CD4-positive, alpha-beta T cell treated with Interleukin-6 at 100 ng/mL for 8 hours (primary cell): ENCODE data around the gene HERC2.
"Not testable (repeated sequence)": the region's sequence is repeated elsewhere in the genome, so short reads cannot be mapped to it uniquely, and the experiment has no call there.

ENCODE experiments used
- DNase-seq: peaks from one replicate; pipeline ENCODE4 v3.0.0-alpha.2; 2020; ENCODE audit warnings: mixed read lengths, low spot score

Gene HERC2

GRCh38 chr15:28131400-28131799 is 190.6 kb downstream of the HERC2 start:
- DNase-seq, result no peak

- DNase-seq, result no peak
Observed at GRCh38 chr15:28130651-28131050, 191.3 kb downstream of the HERC2 start.

GRCh38 chr15:28129231-28129848 is 192.6 kb downstream of the HERC2 start:
- no peak for DNase-seq

GRCh38 chr15:28128031-28128430 is 193.9 kb downstream of the HERC2 start:
- DNase-seq, result no peak

DNA sequence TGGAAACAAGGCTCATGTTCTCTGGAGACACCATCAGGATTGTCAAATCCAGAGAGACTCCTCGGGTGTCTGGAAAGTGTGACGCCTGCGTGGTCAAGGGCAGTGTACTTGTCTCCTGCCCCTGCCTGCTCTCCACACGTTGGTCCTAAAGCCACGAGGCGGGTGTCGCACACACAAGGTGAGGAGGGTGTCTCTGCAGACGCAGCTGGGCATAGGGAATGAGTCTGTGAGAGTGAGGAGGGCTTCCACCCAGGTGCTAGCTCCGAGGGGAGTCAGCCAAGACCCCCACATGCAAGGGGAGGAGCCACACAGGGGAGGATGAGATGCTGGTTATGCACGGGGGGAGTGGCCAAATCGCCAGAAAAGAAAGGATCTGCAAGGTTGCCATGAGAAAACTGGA is 194.9 kb downstream of the HERC2 start:
- DNase-seq, result no peak

GRCh38 chr15:28125673-28126651 is 196.0 kb downstream of the HERC2 start:
- peak; percentile 34 for DNase-seq

DNA sequence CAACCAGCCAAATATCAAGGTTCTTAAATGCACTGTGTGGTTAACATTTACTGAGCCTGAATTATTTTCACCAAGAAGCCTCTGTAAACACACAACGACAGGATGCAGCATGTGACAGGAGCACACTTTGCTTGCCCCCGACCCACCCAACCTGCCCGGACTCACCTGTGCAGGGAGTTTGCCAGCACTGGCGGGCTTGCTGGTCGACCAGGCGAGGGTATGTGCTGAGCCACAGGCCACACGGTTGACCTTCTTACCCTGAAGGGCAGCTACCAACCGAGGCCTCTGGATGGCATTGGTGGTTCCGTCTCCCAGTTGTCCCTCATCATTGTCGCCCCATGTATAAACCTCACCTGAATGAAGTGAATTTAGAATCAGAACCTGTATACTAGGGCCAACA is 197.1 kb downstream of the HERC2 start:
- no peak for DNase-seq

DNA sequence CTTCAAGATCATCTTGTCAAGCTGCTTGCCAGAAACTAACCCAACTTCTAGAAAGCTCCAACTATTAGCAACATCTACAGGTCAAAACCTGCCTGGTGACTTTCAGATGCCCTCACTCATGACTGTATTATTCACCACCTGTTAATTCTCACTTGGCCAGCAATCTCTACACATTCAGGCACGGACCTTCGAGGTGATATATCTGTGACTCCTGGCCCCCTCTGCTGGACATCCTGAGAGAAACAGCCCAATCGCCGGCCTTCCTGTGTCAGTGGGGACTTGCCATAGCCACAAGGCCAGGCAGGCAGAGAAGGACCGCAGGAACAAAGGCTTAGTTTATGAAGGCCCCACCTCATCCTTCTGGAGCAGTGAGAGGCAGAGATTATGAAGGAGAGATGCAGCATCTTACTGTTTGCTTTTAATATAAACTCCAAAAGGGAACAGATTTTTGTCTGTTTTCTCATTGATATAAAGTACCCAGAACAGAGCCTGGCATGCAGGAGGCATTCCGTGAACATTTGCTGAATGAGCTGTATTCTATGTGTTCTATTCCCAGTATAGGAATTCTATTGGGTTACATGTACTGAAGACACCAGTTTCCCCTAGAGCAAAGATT is 198.5 kb downstream of the HERC2 start:
- DNase-seq, result peak; percentile 28

DNA sequence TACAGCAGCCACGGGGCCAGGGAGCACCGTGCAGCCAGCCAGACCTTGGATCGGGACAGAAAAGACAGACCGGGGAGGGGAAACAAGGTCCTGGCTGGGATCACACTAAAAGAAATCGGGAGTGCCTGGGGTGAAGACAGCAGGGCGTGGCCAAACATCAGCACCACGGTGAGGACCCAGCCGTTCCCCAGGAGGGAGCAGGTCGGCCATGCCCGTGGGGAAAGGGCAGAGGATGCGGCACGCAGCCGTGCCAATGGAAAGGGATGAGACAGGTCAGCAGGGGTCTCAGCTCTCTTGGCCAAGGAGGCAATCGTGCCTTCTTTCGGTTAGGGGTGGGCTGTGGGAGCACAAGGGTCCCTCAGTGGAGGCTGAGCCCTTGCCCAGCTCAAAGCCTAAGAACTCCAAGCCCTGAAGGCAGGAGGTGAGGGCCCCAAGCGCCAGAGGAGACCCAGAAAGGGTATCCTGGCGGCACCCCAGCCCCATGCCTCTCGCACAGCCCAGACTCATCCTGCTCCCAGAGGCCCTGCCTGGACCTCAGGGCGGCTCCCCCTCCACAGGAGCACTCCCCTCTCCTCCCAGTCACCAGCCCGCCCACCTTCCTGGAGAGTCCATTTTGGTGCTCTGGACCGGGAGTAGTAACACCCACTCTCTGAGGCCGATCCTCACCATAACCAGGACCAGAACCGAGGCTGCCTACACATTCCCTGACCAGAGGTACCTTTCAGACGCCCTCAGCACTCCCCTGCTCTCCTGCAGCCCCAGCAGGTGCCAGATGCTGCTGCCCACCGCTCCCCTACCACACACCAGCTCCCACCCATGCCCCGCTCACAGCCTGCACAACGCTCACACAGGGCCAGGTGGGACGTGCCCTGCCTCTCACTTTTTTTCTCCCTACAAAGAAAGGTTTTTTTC is 199.7 kb downstream of the HERC2 start:
- no peak for DNase-seq

GRCh38 chr15:28121577-28121976 is 200.4 kb downstream of the HERC2 start:
- not testable (repeated sequence) for DNase-seq

DNA sequence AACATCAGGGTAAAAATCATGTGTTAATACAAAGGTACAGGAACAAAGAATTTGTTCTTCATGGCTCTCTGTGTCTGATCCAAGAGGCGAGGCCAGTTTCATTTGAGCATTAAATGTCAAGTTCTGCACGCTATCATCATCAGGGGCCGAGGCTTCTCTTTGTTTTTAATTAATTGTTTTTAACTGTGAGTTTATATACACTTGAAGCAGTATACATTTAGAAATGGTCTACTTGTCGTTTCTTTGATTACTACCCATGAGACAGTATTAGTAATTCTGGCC is 201.7 kb downstream of the HERC2 start:
- DNase-seq, result no peak

- DNase-seq, result no peak
Observed at GRCh38 chr15:28118531-28118930, 203.4 kb downstream of the HERC2 start.

DNA sequence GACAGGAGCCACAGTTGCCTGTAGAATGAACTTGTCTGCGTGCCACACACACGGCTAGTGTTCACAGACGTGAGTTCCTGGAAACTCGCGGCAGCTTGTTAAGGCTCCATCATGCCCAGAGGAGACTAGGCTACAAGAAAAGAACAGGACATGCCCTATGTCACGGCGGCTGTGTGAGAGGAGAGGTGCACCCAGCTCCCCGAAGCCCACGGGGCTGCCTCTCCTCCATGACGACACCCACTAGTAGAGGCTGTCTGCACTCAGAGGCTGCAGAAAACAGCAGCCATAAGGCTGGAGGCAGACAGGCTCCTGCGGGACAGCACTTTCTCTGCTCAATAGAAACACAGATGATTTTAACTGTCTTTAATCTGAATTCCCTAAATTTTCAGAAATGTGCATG is 203.9 kb downstream of the HERC2 start:
- DNase-seq, result no peak

- no peak for DNase-seq
Observed at GRCh38 chr15:28117432-28117990, 204.5 kb downstream of the HERC2 start.

GRCh38 chr15:28116521-28117431 is 205.2 kb downstream of the HERC2 start:
- DNase-seq, result no peak

GRCh38 chr15:28115871-28116270 is 206.1 kb downstream of the HERC2 start:
- DNase-seq, result no peak

DNA sequence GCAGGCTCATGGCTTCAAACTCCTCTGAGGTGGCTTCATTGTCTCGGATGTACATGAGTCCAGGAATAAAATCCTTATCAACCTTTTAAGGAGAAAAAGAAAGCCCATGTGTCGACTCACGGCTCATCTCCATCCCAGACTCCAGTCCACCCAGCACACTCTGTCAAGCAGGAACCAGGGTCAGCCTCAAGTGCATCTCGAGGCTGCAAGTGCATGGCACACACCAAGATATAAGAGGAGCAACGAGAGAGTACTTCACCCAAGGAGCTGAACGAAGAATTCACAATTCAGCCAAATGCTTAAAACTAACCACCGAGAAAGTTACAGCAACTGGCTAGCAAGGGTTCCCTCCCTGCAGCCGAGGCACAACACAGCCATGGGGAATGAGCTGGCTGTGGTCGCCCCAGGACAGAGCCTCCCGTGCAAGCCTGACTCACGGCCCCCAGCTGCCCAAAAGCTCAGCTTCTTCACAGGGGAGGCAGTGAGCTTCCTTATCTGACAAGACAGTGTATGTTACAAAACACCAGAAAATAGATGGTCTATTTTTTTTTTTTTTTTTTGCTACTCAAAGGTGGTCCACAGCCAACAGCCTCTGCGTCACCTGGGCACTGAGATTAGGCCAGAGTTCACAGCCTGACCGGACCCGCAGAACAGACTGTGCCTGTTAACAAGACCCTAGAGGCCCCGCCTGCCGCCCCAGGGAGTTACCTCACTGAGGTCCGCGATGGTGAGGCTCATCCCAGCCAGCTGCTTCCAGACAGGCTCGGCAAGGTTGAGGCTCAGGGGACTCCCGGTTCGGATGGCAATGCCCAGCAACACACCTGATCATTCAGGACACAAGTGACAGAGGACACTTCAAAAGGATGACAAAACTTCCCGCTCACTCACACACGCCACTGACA is 207.0 kb downstream of the HERC2 start:
- no peak for DNase-seq

DNA sequence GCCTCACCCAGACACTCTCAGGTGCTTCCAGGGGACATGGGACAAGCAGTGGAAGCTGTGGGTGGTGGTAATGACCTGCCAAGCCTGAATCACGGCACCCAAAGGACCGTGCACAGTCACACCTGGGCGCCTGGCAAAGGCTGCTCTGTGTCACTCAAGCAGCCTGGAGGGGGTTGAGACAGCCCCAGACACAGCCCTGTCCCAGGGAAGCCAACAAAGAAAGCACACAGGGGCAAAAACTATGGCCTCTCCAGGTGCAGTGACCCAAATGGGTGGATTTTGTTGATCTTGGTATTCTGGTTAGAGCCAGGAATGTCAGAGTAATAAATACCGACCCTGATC is 207.9 kb downstream of the HERC2 start:
- DNase-seq, result no peak

DNA sequence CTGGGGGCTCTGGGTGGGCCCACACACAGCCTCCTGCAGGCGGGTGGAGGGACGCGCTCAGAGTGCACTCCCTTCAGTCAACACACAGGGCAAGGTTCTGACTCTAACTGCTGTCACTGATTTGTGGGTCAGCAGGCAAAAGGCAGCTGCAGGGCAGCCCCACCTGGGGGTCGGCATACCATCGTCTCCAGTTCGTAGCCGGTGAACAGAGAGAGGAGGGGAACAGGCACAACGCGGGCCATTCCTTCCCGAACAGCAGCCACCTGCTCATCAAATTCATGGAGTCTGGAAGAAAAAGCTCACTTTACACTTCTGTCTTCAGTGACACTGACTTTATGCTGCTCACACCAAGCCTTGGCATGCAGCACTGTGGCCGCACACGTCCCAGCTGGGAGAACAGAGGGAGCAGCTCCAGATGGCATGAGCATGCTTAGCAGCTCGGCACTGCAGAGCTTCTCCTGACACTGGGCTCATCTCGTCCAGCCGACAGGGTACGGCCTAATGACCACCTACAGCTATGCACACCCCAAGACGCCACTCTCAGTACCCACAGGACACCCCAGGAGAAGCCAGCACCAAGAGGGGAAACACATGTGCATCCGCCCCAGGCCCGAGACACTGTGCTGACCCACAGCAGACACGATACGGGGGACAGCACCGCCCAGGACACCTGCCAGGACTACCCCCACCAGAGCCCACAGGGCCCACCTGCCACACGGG is 208.4 kb downstream of the HERC2 start:
- DNase-seq, result no peak
